HG03460 (cell line): Measurements from ENCODE around the gene PRMT2.

Experiments used
- ATAC-seq: cut with Tn5 transposase; IDR thresholded peaks from one replicate; pipeline ENCODE4 v1.9.1; 2021; ENCODE audit not compliant: unreplicated experiment

PRMT2 gene

DNA sequence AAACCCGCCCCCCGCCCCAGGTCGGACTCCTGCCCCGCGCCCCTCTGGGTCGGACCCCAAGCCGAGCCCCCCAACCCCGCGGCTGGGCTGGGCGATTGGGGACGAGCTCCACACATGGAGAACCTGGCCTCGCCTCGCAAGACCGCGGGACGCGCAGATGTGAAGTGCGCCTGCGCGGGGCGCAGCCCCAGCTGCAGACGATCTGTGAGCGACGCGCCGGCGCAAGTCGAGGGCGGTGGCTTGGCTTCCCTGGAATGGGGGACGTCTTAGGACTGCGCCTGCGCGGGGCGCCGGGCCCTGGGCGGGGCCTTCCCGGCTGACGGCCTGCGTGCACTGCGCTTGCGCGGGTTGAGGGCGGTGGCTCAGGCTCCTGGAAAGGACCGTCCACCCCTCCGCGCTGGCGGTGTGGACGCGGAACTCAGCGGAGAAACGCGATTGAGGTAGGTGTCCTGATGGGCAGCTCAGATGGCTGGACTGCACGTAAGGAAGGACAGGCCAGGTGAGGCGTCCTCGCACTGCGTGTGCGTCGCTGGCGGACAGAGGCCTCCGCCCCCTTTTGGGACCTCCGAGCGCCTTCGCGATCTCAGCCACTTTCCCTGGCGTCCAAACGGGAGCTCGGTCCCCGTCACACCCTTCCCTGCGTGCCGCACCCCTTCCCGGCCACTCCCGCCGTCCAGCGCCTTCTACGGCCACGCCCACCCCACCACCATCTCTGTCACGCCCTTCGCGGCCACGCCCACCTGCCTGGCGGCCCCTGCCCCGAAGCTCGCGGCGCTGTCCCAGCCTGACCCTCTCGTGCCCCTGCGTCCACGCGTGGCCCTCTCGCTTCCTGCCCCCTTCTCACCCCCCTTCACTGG, at the start of gene PRMT2:
PRMT2 (plus strand) TSS at position 351 of the 857 bp plus-strand sequence. CDS start 1,278 bp downstream, outside the sequence.
- ATAC-seq = peak; percentile 85

DNA sequence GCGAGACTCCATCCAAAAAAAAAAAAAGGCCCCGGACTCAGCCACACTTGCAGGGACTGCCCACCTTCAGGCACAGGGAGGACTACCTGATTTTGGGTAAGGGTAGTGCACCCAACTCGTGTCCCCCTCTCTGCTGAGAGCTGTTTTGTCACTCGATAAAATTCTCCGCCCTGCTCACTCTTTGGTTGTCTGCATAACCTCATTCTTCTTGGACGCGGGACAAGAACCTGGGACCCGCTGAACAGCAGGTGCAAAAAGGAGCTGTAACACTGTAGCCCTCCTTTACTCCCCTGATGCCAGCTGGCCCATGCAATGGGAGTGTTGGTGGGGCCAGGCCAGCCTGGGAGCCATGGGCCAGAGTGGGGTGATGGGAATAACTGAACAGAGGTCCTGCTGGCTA, 41.2 kb upstream of the PRMT2 start:
- ATAC-seq = no peak

DNA sequence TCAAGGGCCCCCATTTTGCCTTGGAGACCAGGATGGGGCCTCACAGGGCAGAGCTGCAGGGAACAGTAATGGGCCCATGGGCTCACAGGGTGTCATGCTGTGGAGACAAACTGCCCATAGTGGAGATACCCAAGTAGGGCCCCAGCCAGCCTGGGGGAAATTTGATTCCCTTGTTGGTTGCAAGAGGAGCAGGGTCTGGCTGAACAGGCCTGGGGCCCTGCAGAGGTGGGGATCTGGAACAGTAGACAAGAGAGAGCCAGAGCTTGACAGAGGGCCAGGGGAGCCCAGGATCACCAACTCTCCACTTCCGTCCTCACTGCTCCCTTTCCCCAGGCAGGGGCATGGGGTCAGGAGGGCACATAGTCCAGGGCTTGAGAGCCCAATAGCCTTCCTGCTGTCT, 39.3 kb upstream of the PRMT2 start:
- ATAC-seq = no peak

DNA sequence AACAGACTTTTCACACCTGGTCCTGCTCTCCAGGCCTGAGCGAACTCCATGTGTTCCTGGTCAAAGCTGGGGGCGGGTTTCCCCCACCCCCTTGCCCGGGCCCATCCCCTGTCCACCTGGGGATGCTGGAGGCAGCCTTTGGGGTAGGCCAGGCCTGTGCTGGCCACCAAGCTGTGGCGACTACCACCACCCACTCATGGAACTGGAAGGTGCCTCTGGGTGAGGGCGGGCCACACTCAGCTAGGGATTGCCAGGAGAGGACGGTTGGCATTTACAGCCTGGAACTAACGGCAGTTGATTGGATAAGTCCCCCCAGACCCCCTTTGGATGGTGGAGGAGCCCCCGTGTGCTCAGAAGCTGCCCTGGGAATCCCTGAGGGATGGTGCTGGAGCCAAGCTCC, 38.4 kb upstream of the PRMT2 start:
- no peak for ATAC-seq

DNA sequence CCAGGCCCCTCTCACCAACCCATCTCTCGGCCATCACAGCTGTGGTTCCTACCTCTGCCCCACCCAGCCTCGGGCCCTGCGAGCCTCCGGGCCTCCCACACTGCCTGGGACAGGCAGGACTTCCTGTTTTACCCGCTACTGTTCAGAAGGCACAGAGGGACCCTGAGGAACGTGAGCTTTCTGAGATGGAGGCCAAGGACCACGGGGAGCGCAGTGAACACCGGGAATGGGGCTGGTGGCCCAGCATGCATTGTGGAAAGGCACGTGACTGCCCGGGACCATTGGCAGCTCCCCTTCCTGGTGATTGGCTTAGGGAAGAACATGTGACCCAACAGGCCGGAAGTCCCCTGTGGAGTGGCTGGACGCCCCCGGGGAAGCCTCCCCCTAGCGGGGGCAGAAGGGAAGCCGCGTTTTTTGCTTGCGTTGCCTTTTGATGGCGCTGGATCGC, 37.6 kb upstream of the PRMT2 start:
- ATAC-seq = no peak

DNA sequence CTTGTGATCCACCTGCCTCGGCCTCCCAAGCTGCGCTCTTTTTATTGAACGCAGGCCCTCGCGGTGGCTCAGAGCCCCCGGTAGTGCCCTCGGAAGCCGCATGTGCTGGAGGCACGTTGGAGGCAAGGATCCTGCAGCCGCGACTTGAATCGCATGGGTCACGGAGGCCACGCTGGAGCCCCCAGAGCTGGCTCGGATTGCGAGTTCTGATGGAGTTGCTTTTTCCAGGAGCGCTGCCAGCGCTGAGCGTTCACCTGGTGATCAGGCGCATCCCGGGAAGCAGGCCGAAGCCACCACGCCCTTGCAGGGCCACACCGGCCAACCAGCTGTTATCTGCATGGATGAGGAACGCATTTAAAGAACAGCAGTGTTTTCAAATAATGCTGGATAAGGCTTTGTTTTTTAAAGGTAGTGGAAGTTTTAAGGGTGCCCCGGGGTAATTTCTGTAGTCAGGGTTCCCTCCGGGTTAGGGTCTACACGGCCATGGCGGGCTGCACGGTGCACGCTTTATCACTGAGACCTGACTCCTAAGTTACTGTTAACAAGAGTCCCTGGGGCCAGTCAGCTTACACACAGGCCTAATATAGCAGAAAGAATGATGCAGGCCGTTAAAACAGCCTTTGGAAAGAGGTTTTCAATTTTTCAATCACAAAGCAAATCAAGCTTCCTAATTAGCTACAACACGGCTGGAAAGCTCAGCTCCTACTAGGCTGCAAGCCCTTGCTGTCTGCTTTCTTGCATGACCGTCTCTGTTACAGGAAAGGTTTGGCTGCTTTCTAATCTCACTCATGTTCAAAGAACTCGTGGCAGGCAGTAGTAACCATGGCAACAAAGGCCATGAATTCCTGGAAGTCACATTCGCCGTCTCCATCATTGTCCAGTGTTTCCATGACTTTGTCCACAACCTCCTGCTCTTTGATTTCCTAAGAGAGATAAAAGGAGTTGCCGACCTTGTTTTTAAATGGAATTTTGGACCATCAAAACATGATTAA, 36.6 kb upstream of the PRMT2 start:
- ATAC-seq = no peak

DNA sequence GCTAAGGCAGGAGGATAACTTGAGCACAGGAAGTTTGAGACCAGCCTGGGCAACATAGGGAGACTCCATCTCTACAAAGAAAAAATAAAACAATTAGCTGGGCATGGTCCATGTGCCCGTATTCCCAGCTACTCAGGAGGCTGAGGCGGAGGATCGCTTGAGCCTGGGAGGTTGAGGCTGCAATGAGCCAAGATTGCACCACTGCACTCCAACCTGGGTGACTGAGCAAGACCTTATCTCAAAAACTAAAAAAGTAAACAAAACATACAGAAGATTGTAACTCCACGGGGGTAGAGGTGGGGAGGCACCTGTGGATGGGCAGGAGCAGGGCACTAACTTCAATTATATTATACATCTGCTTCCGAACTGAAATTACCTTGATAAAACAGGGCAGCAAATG, 35.2 kb upstream of the PRMT2 start:
- ATAC-seq = no peak

DNA sequence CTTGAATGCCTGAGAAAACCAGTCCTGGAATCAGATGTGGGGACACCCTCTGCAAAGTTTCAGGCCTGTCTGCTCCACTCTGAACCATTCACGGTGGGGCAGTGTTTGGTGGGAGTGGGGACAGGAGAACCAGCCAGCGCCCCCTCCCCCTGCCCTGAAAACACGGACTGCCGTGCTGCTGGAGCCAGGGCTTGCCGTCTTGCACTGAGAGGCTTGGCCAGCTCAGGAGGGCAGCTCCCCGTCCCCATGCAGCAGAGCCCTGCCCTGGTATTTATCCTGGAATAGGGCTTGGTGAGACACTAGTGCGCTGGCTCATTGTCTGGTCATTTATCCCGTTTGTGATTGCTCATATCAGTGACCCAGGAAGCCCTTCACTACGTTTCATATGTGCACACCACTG, 34.5 kb upstream of the PRMT2 start:
- ATAC-seq = no peak

DNA sequence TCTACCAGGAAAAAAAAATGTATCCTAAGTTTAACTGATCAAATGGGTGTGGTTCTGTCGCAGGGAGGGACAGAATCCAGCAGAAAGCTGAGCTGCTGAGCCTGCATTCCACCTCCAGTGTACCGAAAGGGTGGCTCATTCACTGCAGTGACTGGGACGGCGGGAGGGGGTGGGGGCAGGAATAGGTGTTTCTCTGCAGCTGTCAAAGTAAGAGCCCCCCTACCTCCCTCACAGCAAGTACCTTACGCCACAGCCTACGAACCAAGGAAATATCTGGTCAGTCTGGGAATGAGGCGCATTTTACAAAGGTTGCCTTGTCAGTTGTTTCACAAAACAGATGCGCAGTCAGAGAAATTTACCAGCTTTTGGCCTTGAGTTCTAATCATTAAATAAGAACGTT, 32.2 kb upstream of the PRMT2 start:
- no peak for ATAC-seq

DNA sequence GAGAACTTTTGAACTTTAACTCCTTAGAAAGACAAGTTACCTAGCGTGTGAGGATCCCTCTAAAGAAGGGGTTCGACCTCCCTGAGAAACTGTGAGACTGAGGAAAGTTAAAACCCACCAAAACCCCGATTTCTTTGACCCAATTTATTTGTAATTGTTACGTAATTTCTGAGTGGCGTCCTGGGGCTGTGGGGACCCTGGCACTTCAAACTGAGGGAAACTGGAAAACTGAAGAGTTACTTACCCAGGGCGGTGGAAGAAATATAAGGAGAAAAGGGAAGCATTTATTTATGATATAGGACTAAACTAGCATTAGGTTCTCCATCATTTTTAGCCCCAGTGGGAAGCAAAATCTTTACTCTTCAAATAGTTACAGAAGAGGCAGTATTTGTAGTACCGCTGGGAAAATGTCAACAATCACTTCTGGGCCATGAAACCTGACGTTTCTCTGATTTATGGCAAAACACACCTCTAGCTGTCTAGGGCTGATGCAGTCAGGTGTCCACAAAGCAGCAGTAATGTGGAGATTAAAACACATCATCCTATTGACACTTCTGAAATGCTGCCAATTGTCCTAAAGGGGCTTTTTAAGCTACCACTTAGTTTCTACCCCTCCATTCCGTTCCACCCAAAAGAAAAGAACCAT, 31.0 kb upstream of the PRMT2 start:
- no peak for ATAC-seq

DNA sequence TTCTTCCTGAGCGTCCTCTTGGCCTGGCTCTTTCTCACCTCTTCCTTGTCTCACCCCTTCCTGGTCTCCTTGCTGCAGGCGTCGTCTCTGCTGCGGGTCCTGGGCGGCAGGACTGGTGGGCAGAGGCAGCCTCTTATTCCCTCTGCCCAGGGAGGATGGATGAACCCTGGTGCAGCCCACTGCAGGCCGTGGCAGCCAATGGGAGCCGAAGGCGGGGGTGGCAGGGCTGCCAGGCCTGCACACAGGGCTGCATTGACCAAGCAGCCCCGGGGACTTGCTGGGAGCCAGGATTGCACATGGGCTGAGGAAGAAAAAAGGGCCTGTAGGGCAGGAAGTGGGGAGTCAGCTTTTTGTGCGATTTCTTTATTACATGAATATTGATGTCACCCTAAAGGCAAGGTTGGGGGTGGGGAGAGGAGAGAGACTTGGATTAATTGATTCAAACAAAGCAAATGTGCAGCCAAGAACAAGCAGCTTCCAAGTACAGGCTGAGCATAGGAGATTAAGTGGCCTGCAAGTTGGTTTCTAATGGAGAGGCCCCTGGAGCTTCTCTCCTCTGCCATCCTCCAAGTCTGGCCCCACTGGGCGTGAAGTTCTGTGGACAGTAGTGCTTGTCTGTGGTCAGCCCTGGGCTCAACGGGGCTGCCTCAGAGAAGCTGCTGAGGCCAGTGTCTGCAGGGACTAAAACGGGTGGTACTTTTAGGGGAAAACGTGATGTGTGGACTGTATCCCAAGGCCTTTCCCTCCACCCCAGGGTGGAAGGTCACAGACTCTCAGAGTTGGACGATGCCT, 30.3 kb upstream of the PRMT2 start, which contains the start of gene S100B:
S100B (minus strand) TSS at position 108 of the 792 bp plus-strand sequence. CDS start 2,667 bp downstream, outside the sequence.
- no peak for ATAC-seq

DNA sequence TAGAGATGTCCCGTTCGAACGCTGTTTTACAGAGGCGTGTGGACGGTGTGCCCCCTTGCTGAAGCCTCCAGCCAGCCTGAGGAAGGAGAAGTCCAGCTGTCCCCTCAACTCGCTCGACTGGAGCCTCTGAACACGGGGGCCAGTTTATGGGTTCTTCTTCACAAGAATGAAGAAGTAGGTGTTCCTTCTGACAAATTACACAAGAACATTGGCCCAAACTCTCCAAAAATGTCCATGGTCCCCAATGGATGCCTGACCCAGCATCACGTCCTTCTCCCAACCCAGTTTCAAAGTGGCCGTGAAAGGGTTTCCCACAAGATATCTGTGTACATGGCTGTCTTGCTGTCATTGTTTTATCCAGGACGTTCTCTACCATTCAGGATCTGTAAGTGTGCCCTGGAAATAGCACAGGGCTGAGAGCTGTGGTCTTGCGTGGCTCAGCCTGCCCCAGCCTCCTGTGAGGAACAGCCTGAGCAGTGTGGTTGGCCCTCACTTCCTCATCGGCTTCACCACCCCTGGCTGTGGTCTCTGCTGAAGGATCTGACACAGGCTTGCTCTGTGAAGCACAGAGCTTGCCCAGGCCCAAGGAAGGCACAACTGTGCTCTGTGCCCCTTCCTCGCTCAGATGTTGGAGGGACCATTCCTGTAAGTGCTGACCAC, 29.6 kb upstream of the PRMT2 start:
- no peak for ATAC-seq

DNA sequence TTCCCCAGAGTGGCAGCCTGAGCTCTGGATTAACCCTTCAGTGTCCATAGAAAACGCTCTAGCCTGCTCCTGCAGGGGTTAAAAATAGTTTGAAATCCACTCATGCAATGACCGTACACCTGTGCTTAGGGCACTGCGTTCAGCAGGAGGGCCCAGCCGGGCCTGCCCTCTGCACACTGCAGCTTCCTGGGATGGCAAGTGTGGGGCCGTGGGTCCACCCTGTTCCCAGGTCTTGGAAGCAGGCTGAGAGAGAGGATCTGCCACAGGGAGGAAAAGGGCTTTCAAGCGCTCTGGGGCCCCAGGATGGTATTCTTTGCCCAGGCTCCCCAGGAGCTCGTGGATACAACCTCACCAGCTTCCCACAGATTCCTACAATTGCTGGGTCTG, 29.1 kb upstream of the PRMT2 start:
- no peak for ATAC-seq

DNA sequence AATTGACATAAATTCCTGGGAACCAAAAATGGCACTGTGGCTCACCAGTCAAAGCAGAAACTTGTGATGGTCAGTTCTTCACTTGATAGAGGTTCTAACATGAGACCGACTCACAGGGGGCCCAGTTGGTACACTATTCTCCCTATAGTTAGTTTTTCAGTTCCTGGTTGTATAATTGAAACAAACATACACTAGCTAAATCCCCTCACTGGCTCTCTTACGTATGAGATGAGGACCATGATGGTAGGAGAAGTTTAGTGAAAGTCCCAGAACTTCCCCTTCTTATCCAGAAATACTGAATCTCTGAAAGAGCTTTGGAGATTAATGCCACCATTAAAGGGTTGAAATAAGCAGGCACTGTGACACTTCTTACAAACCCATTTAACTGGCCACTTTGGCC, 27.8 kb upstream of the PRMT2 start:
- no peak for ATAC-seq

DNA sequence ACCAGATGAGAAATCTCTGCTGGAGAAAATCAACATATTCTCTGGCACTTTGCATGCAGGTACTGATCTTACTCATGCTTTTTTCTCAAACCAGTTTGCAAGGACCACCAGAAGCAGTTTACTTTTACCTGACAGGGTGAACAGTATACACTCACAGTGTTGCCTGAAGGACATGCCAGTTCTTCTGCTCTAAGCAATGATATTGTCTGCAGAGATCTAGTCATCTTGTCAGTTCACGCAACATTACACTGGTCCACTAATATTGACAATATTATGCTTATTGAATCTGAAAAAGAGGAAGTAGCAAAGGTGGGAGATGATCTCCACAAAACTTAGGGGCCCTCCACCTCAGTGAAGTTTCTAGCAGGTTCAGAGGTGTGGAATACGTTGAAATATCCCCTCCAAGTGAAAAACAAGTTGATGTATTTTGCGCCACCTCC, 26.8 kb upstream of the PRMT2 start:
- no peak for ATAC-seq

DNA sequence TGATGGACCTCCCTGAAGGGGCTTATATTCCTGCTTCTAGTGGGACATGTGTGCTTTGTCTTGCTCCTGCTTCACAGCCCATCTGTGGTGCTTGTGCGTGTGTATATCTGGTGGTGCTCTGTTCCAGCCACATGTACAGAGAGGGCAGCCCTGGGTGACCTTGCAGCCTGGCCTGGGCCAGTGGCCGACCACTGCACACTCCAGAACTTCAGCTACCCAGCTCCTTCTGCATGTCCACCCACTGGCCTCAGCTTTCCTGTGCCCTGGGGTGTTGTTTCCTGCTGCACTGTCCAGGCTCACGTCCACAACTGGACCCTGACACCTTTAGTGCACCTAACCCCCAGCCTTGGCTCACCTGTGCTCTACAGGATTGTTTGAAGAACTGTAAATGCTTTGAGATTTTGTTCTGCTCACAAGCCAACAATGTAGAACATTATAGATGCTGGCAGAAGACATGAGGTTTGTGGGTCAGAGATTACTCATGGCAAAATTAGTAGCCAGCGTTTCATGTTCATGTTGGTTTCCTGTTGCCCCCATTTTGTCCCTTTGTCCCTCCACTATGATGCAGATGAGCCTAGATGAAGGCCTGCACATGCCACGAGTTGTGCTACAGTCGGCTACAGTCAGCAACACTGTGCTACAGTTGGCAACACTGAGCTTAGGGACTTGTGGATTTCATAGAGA, 25.3 kb upstream of the PRMT2 start:
- ATAC-seq = no peak

DNA sequence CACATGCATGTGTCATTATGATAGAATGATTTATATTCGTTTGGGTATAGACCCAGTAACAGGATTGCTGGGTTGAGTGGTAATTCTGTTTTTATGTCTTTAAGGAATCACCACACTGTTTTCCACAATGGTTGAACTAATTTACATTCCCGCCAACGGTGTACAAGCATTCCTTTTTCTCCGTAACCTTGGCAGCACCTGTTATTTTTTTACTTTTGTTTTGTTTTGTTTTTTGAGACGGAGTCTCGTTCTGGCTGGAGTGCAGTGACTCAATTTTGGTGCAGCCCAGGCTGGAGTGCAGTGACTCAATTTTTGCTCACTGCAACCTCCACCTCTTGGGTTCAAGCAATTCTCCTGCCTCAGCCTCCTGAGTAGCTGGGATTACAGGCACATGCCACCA, 22.1 kb upstream of the PRMT2 start:
- ATAC-seq = no peak

DNA sequence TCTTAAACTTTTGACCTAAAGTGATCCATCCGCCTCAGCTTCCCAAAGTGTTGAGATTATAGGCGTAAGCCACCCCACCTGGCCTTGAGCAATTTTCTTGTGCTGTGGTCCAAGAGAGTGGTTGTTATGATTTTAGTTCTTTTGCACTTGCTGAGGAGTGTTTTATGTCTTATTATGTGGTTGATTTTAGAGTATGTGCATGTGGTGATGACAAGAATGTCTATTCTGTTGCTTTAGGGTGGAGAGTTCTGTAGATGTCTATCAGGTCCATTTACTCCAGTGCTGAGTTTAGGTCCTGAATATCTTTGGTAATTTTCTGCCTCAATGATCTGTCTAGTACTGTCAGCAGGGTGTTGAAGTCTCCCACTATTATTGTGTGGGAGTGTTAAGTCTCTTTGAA, 19.4 kb upstream of the PRMT2 start:
- ATAC-seq = no peak

DNA sequence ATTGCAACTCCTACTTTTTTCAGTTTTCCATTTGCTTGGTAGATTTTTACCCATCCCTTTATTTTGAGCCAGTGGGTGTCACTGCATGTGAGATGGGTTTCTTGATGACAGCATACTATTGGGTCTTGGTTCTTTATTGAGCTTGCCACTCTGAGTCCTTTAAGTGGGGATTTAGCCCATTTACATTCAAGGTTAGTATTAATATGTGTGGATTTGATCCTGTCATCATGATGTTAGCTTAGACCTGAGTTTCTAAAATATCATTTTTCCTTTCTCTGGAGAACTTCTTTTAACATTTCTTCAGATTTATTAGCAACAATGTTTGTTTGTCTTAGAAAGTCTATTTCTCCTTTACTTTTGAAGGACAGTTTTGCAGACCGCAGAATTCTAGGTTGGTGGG, 18.8 kb upstream of the PRMT2 start:
- ATAC-seq = no peak
